ENCODE results near the gene PEX14. TPM values are rescaled to one million over a fixed set of nuclear protein-coding genes. Genes with fewer than 3 reads are reported as not detected.
"Not testable (repeated sequence)": the region's sequence is repeated elsewhere in the genome, so short reads cannot be mapped to it uniquely, and the experiment has no call there.

Gene PEX14
- 10 to 100 TPM; 23.1 to 28.4 (median 26.0) TPM for total RNA-seq (2021; fragmentation: NEBNext Ultra II Directional; extraction: Animal tissue kit (Norgen Biotek cat#: 25700))
- long read RNA-seq, transcript PEX14-201 (9 exons, 1,985 nt): major isoform, 5 of 9 reads
- long read RNA-seq, partial matches to known transcripts: 1 of 9 reads
- long read RNA-seq, other reads (novel, unspliced or antisense): 3 of 9 reads

- TF ChIP-seq CTCF (IDR thresholded peaks at IDR 0.05): no peak
Observed at GRCh38 chr1:10474613-10475507, at the start of gene PEX14. PEX14 (plus strand) TSS chr1:10474950; CDS start chr1:10474967, 17 bp downstream.

GRCh38 chr1:10425826-10426534 is 48.8 kb upstream of the PEX14 start:
- not testable (repeated sequence) for DNase-seq; H3K27me3 Mint-ChIP-seq (ENCODE audit: insufficient read depth); H3K9me3 Mint-ChIP-seq
- Mint-ChIP-seq H3K4me3 (peak overlapping the region; percentile 74; the same call in 1 of the 2 replicates), H3K36me3 (ENCODE audit: low read depth) (peaks cover 13% of the 10 kb centered on the region), H3K4me1 (ENCODE audit: low read depth) (peaks cover 25% of the 10 kb centered on the region), H3K27ac (peak overlapping the region; percentile 38; the same call in 1 of the 2 replicates)

More at GRCh38 chr1:10474613-10475507, at the start of gene PEX14:
- peak within 1 kb of the TSS; percentile 94 for H3K4me3 Mint-ChIP-seq
- DNase-seq: peak; percentile 83
- peaks cover 22% of the 10 kb centered on the region for H3K4me1 Mint-ChIP-seq (ENCODE audit: low read depth)
- H3K36me3 Mint-ChIP-seq (ENCODE audit: low read depth): no peaks in the 10 kb centered on the region; the same call in 1 of the 2 replicates
- H3K27me3 Mint-ChIP-seq (ENCODE audit: insufficient read depth): no peaks in the 10 kb centered on the region; the same call in 1 of the 2 replicates
- no peaks in the 10 kb centered on the region for H3K9me3 Mint-ChIP-seq
- peak within 1 kb of the TSS; percentile 74 for H3K27ac Mint-ChIP-seq

- not testable (repeated sequence) for H3K27ac Mint-ChIP-seq; H3K4me3 Mint-ChIP-seq; H3K9me3 Mint-ChIP-seq; DNase-seq; H3K27me3 Mint-ChIP-seq (ENCODE audit: insufficient read depth)
- H3K36me3 Mint-ChIP-seq (ENCODE audit: low read depth): peaks cover 13% of the 10 kb centered on the region
- H3K4me1 Mint-ChIP-seq (ENCODE audit: low read depth): peaks cover 31% of the 10 kb centered on the region
Observed at GRCh38 chr1:10426535-10426848, 48.3 kb upstream of the PEX14 start.

- H3K4me3 Mint-ChIP-seq: no peak overlapping the region
- peaks cover 35% of the 10 kb centered on the region for H3K4me1 Mint-ChIP-seq (ENCODE audit: low read depth)
- peaks cover 2% of the 10 kb centered on the region for H3K27me3 Mint-ChIP-seq (ENCODE audit: insufficient read depth)
- peaks cover 11% of the 10 kb centered on the region for H3K36me3 Mint-ChIP-seq (ENCODE audit: low read depth)
- no peak for DNase-seq
- H3K27ac Mint-ChIP-seq: no peak overlapping the region
- H3K9me3 Mint-ChIP-seq: no peaks in the 10 kb centered on the region
- TF ChIP-seq CTCF (IDR thresholded peaks at IDR 0.05): no peak
Observed at GRCh38 chr1:10428984-10429383, 45.8 kb upstream of the PEX14 start.

DNA sequence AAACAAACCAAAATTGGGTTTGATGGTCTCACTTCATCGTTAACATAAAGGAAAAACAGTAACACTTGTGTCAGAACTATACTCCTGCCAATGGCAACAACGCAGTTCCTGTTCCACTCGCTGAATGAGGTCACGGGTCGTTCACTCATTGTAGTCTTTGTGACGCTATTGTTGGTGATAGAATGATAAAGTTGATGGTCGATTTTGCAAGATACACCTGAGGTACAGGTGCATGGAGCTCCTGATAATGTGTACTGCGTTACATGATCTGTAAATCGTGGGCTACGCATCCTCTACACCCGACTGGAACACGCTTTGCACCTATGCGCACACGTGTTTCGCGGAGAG is 44.9 kb upstream of the PEX14 start:
- Mint-ChIP-seq H3K36me3 (ENCODE audit: low read depth) (peaks cover 11% of the 10 kb centered on the region), H3K4me3 (peak overlapping the region; percentile 96), H3K27ac (peak overlapping the region; percentile 89), H3K27me3 (ENCODE audit: insufficient read depth) (peaks cover 2% of the 10 kb centered on the region), H3K9me3 (no peaks in the 10 kb centered on the region), H3K4me1 (ENCODE audit: low read depth) (peaks cover 30% of the 10 kb centered on the region)
- no peak for TF ChIP-seq CTCF (IDR thresholded peaks at IDR 0.05)
- DNase-seq: no peak

GRCh38 chr1:10430216-10431069 is 44.3 kb upstream of the PEX14 start, which contains the start of gene CENPS:
CENPS (plus strand) TSS chr1:10430433; CDS start chr1:10430518, 85 bp downstream.
- H3K27me3 Mint-ChIP-seq (ENCODE audit: insufficient read depth): peaks cover 2% of the 10 kb centered on the region
- peak within 1 kb of the TSS; percentile 96 for H3K4me3 Mint-ChIP-seq
- peak; percentile 73 for DNase-seq
- H3K36me3 Mint-ChIP-seq (ENCODE audit: low read depth): peaks cover 11% of the 10 kb centered on the region
- no peaks in the 10 kb centered on the region for H3K9me3 Mint-ChIP-seq
- peak within 1 kb of the TSS; percentile 91 for H3K27ac Mint-ChIP-seq
- H3K4me1 Mint-ChIP-seq (ENCODE audit: low read depth): peaks cover 32% of the 10 kb centered on the region
- TF ChIP-seq CTCF (IDR thresholded peaks at IDR 0.05): peak; percentile 99

All from HFFc6 (cell line).